Measurements from ENCODE around the gene GDPD3. TPM values are rescaled to one million over a fixed set of nuclear protein-coding genes. Genes with fewer than 3 reads are reported as not detected.

Gene GDPD3
- total RNA-seq, 3 donors from 2014 or later = 1.6 to 7.3 (median 2.0) TPM

- Histone ChIP-seq H3K27ac (no peak overlapping the region), H3K4me1 (no peaks in the 10 kb centered on the region), H3K36me3 (no peaks in the 10 kb centered on the region), H3K27me3 (no peaks in the 10 kb centered on the region), H3K4me3 (no peak overlapping the region), H3K9me3 (peaks cover 4 to 6% of the 10 kb centered on the region in 2 donors)
- no peak for DNase-seq (ENCODE audit: low spot score in 2 of 2)
- TF ChIP-seq POLR2A (IDR thresholded peaks at IDR 0.05) (no peak), POLR2AphosphoS5 (IDR thresholded peaks at IDR 0.05) (no peak), CTCF (IDR thresholded peaks at IDR 0.05) (no peak)
- intact Hi-C loops (cut with DNase I; ENCODE audit: low total_unique reads) = no loop called here
These were observed 36.1 kb upstream of the GDPD3 start for GRCh38 chr16:30149250-30149930.

- Histone ChIP-seq H3K4me1 (no peaks in the 10 kb centered on the region), H3K9me3 (peaks cover 4 to 6% of the 10 kb centered on the region in 2 donors), H3K27me3 (no peaks in the 10 kb centered on the region), H3K27ac (no peak overlapping the region), H3K36me3 (no peaks in the 10 kb centered on the region), H3K4me3 (no peak overlapping the region)
- intact Hi-C loops (cut with DNase I; ENCODE audit: low total_unique reads) = no loop called here
- DNase-seq (ENCODE audit: low spot score in 2 of 2) = no peak
- TF ChIP-seq CTCF (IDR thresholded peaks at IDR 0.05) (no peak), POLR2AphosphoS5 (IDR thresholded peaks at IDR 0.05) (no peak), POLR2A (IDR thresholded peaks at IDR 0.05) (no peak)
These were observed 34.6 kb upstream of the GDPD3 start for GRCh38 chr16:30147843-30148510.

GRCh38 chr16:30145657-30146056 is 32.3 kb upstream of the GDPD3 start:
- Histone ChIP-seq H3K4me1 (no peaks in the 10 kb centered on the region), H3K9me3 (peaks cover 4 to 6% of the 10 kb centered on the region in 2 donors), H3K27ac (no peak overlapping the region), H3K36me3 (no peaks in the 10 kb centered on the region), H3K4me3 (no peak overlapping the region), H3K27me3 (no peaks in the 10 kb centered on the region)
- intact Hi-C loops (cut with DNase I; ENCODE audit: low total_unique reads) = no loop called here
- no peak for DNase-seq (ENCODE audit: low spot score in 2 of 2)
- no peak for TF ChIP-seq CTCF (IDR thresholded peaks at IDR 0.05)
- TF ChIP-seq POLR2AphosphoS5 (IDR thresholded peaks at IDR 0.05) = no peak
- no peak for TF ChIP-seq POLR2A (IDR thresholded peaks at IDR 0.05)

GRCh38 chr16:30144917-30145316 is 31.6 kb upstream of the GDPD3 start:
- no peak for TF ChIP-seq POLR2A (IDR thresholded peaks at IDR 0.05)
- no peak for TF ChIP-seq POLR2AphosphoS5 (IDR thresholded peaks at IDR 0.05)
- TF ChIP-seq CTCF (IDR thresholded peaks at IDR 0.05) = no peak
- no peaks in the 10 kb centered on the region for H3K36me3 ChIP-seq
- H3K4me1 ChIP-seq = no peaks in the 10 kb centered on the region
- peaks cover 4 to 6% of the 10 kb centered on the region in 2 donors for H3K9me3 ChIP-seq
- no peak overlapping the region for H3K4me3 ChIP-seq
- no peak overlapping the region for H3K27ac ChIP-seq
- no peak for DNase-seq (ENCODE audit: low spot score in 2 of 2)
- intact Hi-C loops (cut with DNase I; ENCODE audit: low total_unique reads) = no loop called here
- no peaks in the 10 kb centered on the region for H3K27me3 ChIP-seq

GRCh38 chr16:30144017-30144416 is 30.7 kb upstream of the GDPD3 start:
- no peaks in the 10 kb centered on the region for H3K36me3 ChIP-seq
- H3K9me3 ChIP-seq = peaks cover 4% of the 10 kb centered on the region in 2 donors
- DNase-seq (ENCODE audit: low spot score in 2 of 2) = no peak
- H3K27me3 ChIP-seq = no peaks in the 10 kb centered on the region
- H3K4me1 ChIP-seq = no peaks in the 10 kb centered on the region
- no peak overlapping the region for H3K4me3 ChIP-seq
- no peak for TF ChIP-seq POLR2AphosphoS5 (IDR thresholded peaks at IDR 0.05)
- TF ChIP-seq POLR2A (IDR thresholded peaks at IDR 0.05) = no peak
- no peak for TF ChIP-seq CTCF (IDR thresholded peaks at IDR 0.05)
- no peak overlapping the region for H3K27ac ChIP-seq
- intact Hi-C loops (cut with DNase I; ENCODE audit: low total_unique reads) = no loop called here

Measured in breast epithelium (tissue), 4 donors.